HCT116 (cell line): ENCODE data around the gene HUS1B. TPM values are rescaled to one million over a fixed set of nuclear protein-coding genes. Genes with fewer than 3 reads are reported as not detected.

Source experiments
- ATAC-seq: fragments of 200-7000 bp; cut with Tn5 transposase; 2 replicates; pipeline ENCODE4 v1.9.1; 2020; ENCODE audit warnings: mild to moderate bottlenecking, moderate library complexity
- BruUV-seq: library from RNA; stranded (reverse); fragments of 400-500 nt; replicated peaks from 2 replicates; lab custom pipeline; 2021; lab: Mats Ljungman, UMichigan
- CTCF ChIA-PET: fragments of 300-600 bp; sonication (Branson Sonifier 250); formaldehyde crosslinking; loops from one replicate; lab custom pipeline; 2021; ENCODE audit warnings: antibody characterized with exemption; lab: Charles Lee
- POLR2A ChIA-PET: fragments of 300-600, 350-600 bp; sonication (Branson Sonifier 250); formaldehyde crosslinking; loops from one replicate; lab custom pipeline; 2021; ENCODE audit warnings: antibody characterized with exemption; lab: Charles Lee
- RAD21 ChIA-PET, 2 experiments: fragments of 300-600 bp; sonication (Branson Sonifier 250); formaldehyde crosslinking; loops; one replicate each; lab custom pipeline; 2023; ENCODE audit warnings: low total read pairs in 2 of 2; ENCODE audit not compliant: uncharacterized antibody in 2 of 2, unreplicated experiment in 2 of 2, low non-redundant PET in 1 of 2; lab: Charles Lee
- DNase-seq: peaks from one replicate; pipeline ENCODE4 v3.0.0-alpha.2; 2010; ENCODE audit warnings: low read depth, low spot score
- H2AFZ ChIP-seq: fragments of 200-600 bp; shearing (Covaris generic), sonication (generic); 2 replicates; pipeline ENCODE4 v1.6.1; 2017; ENCODE audit warnings: low read depth, mixed run types, mixed read lengths, antibody characterized with exemption, low read length; ENCODE audit not compliant: poor library complexity, severe bottlenecking
- H3K27ac ChIP-seq: 2 replicates; pipeline ENCODE4 v1.5.1; 2012; ENCODE audit warnings: low read depth, low read length
- H3K27me3 ChIP-seq: fragments of 200-600 bp; sonication (generic); 2 replicates; pipeline ENCODE4 v1.6.1; 2016; ENCODE audit warnings: mixed run types, low read length, mixed read lengths; ENCODE audit not compliant: insufficient read depth
- H3K36me3 ChIP-seq, 2 experiments: fragments of 200-500 bp in 1 of 2; fragments of 200-600 bp in 1 of 2; sonication (Bioruptor generic) in 1 of 2; sonication (generic) in 1 of 2; 2 replicates each; pipeline versions ENCODE4 v1.5.1 to v1.6.1; 2014 to 2016; ENCODE audit warnings: low read length in 2 of 2, inconsistent platforms in 1 of 2, mixed read lengths in 1 of 2, mixed run types in 1 of 2; ENCODE audit not compliant: insufficient read depth in 2 of 2, control insufficient read depth in 1 of 2
- H3K4me1 ChIP-seq, 2 experiments: fragments of 200-600 bp in 1 of 2; sonication (generic) in 1 of 2; 2 replicates each; pipeline versions ENCODE4 v1.5.1 to v1.6.1; 2012 to 2017; ENCODE audit warnings: low read length in 2 of 2, inconsistent platforms in 1 of 2, mild to moderate bottlenecking in 1 of 2, mixed read lengths in 1 of 2, mixed run types in 1 of 2, moderate library complexity in 1 of 2; ENCODE audit not compliant: insufficient read depth in 2 of 2, control insufficient read depth in 1 of 2
- H3K4me2 ChIP-seq: fragments of 200-600 bp; sonication (generic); 2 replicates; pipeline ENCODE4 v1.6.1; 2017; ENCODE audit warnings: mixed run types, low read length, mixed read lengths
- H3K4me3 ChIP-seq, 2 experiments: fragments of 200-600 bp in 1 of 2; sonication (generic) in 1 of 2; replicated peaks in 1 of 2; 2 replicates each; pipeline ENCODE4 v1.5.1; 2011 to 2016; ENCODE audit warnings: low read length in 2 of 2, control low read depth in 1 of 2, low read depth in 1 of 2, mild to moderate bottlenecking in 1 of 2, mixed read lengths in 1 of 2, mixed run types in 1 of 2
- H3K79me2 ChIP-seq: fragments of 200-600 bp; sonication (generic); 2 replicates; pipeline ENCODE4 v1.6.1; 2017; ENCODE audit warnings: mild to moderate bottlenecking, mixed run types, low read length, moderate library complexity, mixed read lengths; ENCODE audit not compliant: insufficient read depth
- H3K9ac ChIP-seq: fragments of 200-600 bp; sonication (generic); 2 replicates; pipeline ENCODE4 v1.6.1; 2016; ENCODE audit warnings: low read length, mixed read lengths
- H3K9me2 ChIP-seq: fragments of 200-600 bp; sonication (generic), shearing (Covaris generic); 2 replicates; pipeline ENCODE4 v1.6.1; 2017; ENCODE audit warnings: mixed run types, mild to moderate bottlenecking, moderate library complexity; ENCODE audit not compliant: insufficient read depth
- H3K9me3 ChIP-seq, 2 experiments: fragments of 200-500 bp in 1 of 2; fragments of 200-600 bp in 1 of 2; sonication (Bioruptor generic) in 1 of 2; sonication (generic) in 1 of 2; 2 replicates each; pipeline ENCODE4 v1.6.1; 2014 to 2017; ENCODE audit warnings: low read length in 2 of 2, mixed read lengths in 2 of 2, inconsistent platforms in 1 of 2, low read depth in 1 of 2, mild to moderate bottlenecking in 1 of 2, mixed run types in 1 of 2, moderate library complexity in 1 of 2; ENCODE audit not compliant: control insufficient read depth in 1 of 2, insufficient read depth in 1 of 2
- H4K20me1 ChIP-seq: fragments of 200-600 bp; sonication (generic), shearing (Covaris generic); 2 replicates; pipeline ENCODE4 v1.6.1; 2017; ENCODE audit warnings: mixed run types, mild to moderate bottlenecking, moderate library complexity; ENCODE audit not compliant: insufficient read depth
- CEBPB ChIP-seq: IDR thresholded peaks from 2 replicates; pipeline ENCODE4 v1.6.1; 2012; ENCODE audit warnings: low read depth
- CTCF ChIP-seq, 3 experiments: fragments of 200-600 bp in 1 of 3; sonication (generic) in 1 of 3; IDR thresholded peaks in 2 of 3; conservative IDR thresholded peaks in 1 of 3; 2 replicates each; pipeline ENCODE4 v1.5.1; 2012 to 2017; ENCODE audit warnings: low read depth in 2 of 3, low read length in 2 of 3, antibody characterized with exemption in 1 of 3, borderline replicate concordance in 1 of 3, control low read depth in 1 of 3, mild to moderate bottlenecking in 1 of 3, mixed read lengths in 1 of 3, mixed run types in 1 of 3, moderate library complexity in 1 of 3; ENCODE audit not compliant: insufficient read depth in 1 of 3
- REST ChIP-seq: IDR thresholded peaks from 2 replicates; pipeline ENCODE4 v1.6.1; 2012; ENCODE audit warnings: low read depth
- SRF ChIP-seq: IDR thresholded peaks from 2 replicates; pipeline ENCODE4 v1.6.1; 2012; ENCODE audit warnings: low read depth
- TCF7L2 ChIP-seq: IDR thresholded peaks from 2 replicates; pipeline ENCODE4 v1.7.0; 2011; ENCODE audit warnings: borderline replicate concordance, inconsistent platforms; ENCODE audit not compliant: insufficient read depth, insufficient read length; ENCODE audit errors: extremely low read depth
- YY1 ChIP-seq: IDR thresholded peaks from 2 replicates; pipeline ENCODE4 v1.6.1; 2011; ENCODE audit warnings: low read length, low read depth, moderate library complexity, mild to moderate bottlenecking; ENCODE audit not compliant: insufficient replicate concordance; ENCODE audit errors: extremely low read depth
- ZBTB33 ChIP-seq: IDR thresholded peaks from 2 replicates; pipeline ENCODE4 v1.6.1; 2011; ENCODE audit warnings: mild to moderate bottlenecking, low read length, moderate library complexity; ENCODE audit not compliant: insufficient replicate concordance; ENCODE audit errors: extremely low read depth
- intact Hi-C: fragments of 100-400 bp; cut with micrococcal nuclease; formaldehyde crosslinking; loops from 2 replicates; pipeline ENCODE4 v1.10.0; 2022
- total RNA-seq: library from RNA; stranded (reverse); gene quantifications from one replicate; pipeline ENCODE4 v1.2.1, GENCODE V29; 2021; ENCODE audit not compliant: unreplicated experiment

The HUS1B gene
- total RNA-seq, 1 experiment from 2014 or later, result 0.76 TPM

GRCh38 chr6:657743-658142 lies 843 bp upstream of the HUS1B start:
- peaks cover 0 to 11% of the 10 kb centered on the region in 2 experiments; a peak in 2 of 4 replicates for H3K4me1 ChIP-seq
- no peak for TF ChIP-seq CEBPB
- no peak for TF ChIP-seq YY1
- no peak for TF ChIP-seq SRF
- no peak for TF ChIP-seq ZBTB33
- TF ChIP-seq, all 23 proteins: peak for 0
- H3K27me3 ChIP-seq, result no peaks in the 10 kb centered on the region
- H3K79me2 ChIP-seq, result peaks cover 44% of the 10 kb centered on the region
- H2AFZ ChIP-seq, result no peak overlapping the region
- RAD21 ChIA-PET, result no interaction called here
- no peak overlapping the region for H3K9ac ChIP-seq
- no peak overlapping the region for H3K27ac ChIP-seq
- intact Hi-C loops, result no loop called here
- H3K4me3 ChIP-seq, result no peak overlapping the region
- no peak for DNase-seq
- POLR2A ChIA-PET, result no interaction called here
- H3K36me3 ChIP-seq, result no peaks in the 10 kb centered on the region
- no TSS peak for BruUV-seq
- ATAC-seq, result no peak
- no peaks in the 10 kb centered on the region for H3K9me2 ChIP-seq
- CTCF ChIA-PET, result no interaction called here
- no peaks in the 10 kb centered on the region for H3K9me3 ChIP-seq
- H4K20me1 ChIP-seq, result no peaks in the 10 kb centered on the region
- H3K4me2 ChIP-seq, result no peak overlapping the region

GRCh38 chr6:654136-654535 lies 2.8 kb downstream of the HUS1B start:
- H3K79me2 ChIP-seq, result peaks cover 20% of the 10 kb centered on the region
- ChIA-PET CTCF (no interaction called here), RAD21 (no interaction called here), POLR2A (no interaction called here)
- ATAC-seq (no peak), DNase-seq (no peak)
- BruUV-seq, result no TSS peak
- no peak overlapping the region for H3K4me3 ChIP-seq
- H3K36me3 ChIP-seq, result no peaks in the 10 kb centered on the region
- H3K4me2 ChIP-seq, result no peak overlapping the region
- no peak overlapping the region for H3K27ac ChIP-seq
- H4K20me1 ChIP-seq, result no peaks in the 10 kb centered on the region
- H3K9me2 ChIP-seq, result no peaks in the 10 kb centered on the region
- H3K9me3 ChIP-seq, result no peaks in the 10 kb centered on the region
- H3K27me3 ChIP-seq, result no peaks in the 10 kb centered on the region
- H2AFZ ChIP-seq, result no peak overlapping the region
- intact Hi-C loops, result no loop called here
- no peaks in the 10 kb centered on the region for H3K4me1 ChIP-seq
- H3K9ac ChIP-seq, result no peak overlapping the region
- TF ChIP-seq CTCF (IDR thresholded peaks at IDR 0.05 in 2 of 3, conservative IDR thresholded peaks at IDR 0.05 in 1 of 3; ENCODE audit: borderline replicate concordance in 1 of 3, insufficient read depth in 1 of 3, low read depth in 2 of 3, low read length in 2 of 3), result no peak
- TF ChIP-seq YY1, result no peak
- no peak for TF ChIP-seq TCF7L2
- no peak for TF ChIP-seq ZBTB33
- no peak for TF ChIP-seq REST
